G401 (cell line): ENCODE data around the gene TNF. TPM values are rescaled to one million over a fixed set of nuclear protein-coding genes. Genes with fewer than 3 reads are reported as not detected.

ENCODE experiments used
- DNase-seq: peaks from one replicate; pipeline ENCODE4 v3.0.0-alpha.2; 2015; ENCODE audit warnings: low spot score
- in situ Hi-C: cut with HindIII; loops from 2 replicates; pipeline ENCODE4 v1.10.0; 2016; ENCODE audit warnings: low sequenced_read_pairs, mixed read lengths
- total RNA-seq: library from RNA; depleted of rRNA; stranded (reverse); fragments of >200 nt; shearing (Covaris generic); gene quantifications from 2 replicates; pipeline ENCODE4 v1.2.3, GENCODE V29; 2014; rRNA removed

TNF gene
- total RNA-seq, 1 experiment from 2014 or later, result 0.14 TPM

GRCh38 chr6:31617010-31617409 is 41.6 kb downstream of the TNF start:
- in situ Hi-C loops, result no loop called here
- DNase-seq, result no peak

GRCh38 chr6:31619805-31620585 is 44.6 kb downstream of the TNF start:
- in situ Hi-C loops, result no loop called here
- DNase-seq, result peak; percentile 100

- in situ Hi-C loops, result no loop called here
- peak; percentile 65 for DNase-seq
Measured at GRCh38 chr6:31620586-31621319, 45.4 kb downstream of the TNF start, which contains the start of gene PRRC2A. PRRC2A (plus strand) TSS chr6:31620715; CDS start chr6:31622790, 2,075 bp downstream.

- in situ Hi-C loops, result no loop called here
- DNase-seq, result peak; percentile 26
Measured at GRCh38 chr6:31621320-31621939, 46.1 kb downstream of the TNF start.

GRCh38 chr6:31621991-31622390 is 46.6 kb downstream of the TNF start:
- in situ Hi-C loops, result no loop called here
- peak; percentile 23 for DNase-seq

- in situ Hi-C loops, result no loop called here
- DNase-seq, result no peak
Measured at GRCh38 chr6:31622684-31623091, 47.3 kb downstream of the TNF start.

GRCh38 chr6:31624070-31624469 is 48.7 kb downstream of the TNF start:
- in situ Hi-C loops, result no loop called here
- no peak for DNase-seq

GRCh38 chr6:31626952-31627351 is 51.6 kb downstream of the TNF start:
- in situ Hi-C loops, result no loop called here
- DNase-seq, result no peak

GRCh38 chr6:31627690-31628287 is 52.4 kb downstream of the TNF start:
- no peak for DNase-seq
- in situ Hi-C loops, result no loop called here

Other genes with a start within 250 kb of the TNF start
- 9.0 and 25.4 TPM in 2 replicates for gene HLA-B, start 218.4 kb upstream of the TNF start, total RNA-seq
- gene MICA, start 172.0 kb upstream of the TNF start, total RNA-seq, result 40.3 and 44.1 TPM in 2 replicates
- 15.0 and 18.3 TPM in 2 replicates for gene MICB, start 77.4 kb upstream of the TNF start, total RNA-seq
- gene MCCD1, start 46.6 kb upstream of the TNF start, total RNA-seq, result 2.1 TPM in 1 of 2 replicates, not detected in the other
- gene DDX39B, start 33.6 kb upstream of the TNF start, total RNA-seq, result 771 and 792 TPM in 2 replicates
- 3.8 and 4.9 TPM in 2 replicates for gene ATP6V1G2, start 29.0 kb upstream of the TNF start, total RNA-seq
- 19.8 and 24.9 TPM in 2 replicates for gene NFKBIL1, start 28.0 kb upstream of the TNF start, total RNA-seq
- gene LTA, start 3.3 kb upstream of the TNF start, total RNA-seq, result not detected in 2 replicates
- 0.51 TPM in 1 of 2 replicates, not detected in the other for gene LTB, start 6.9 kb downstream of the TNF start, total RNA-seq
- gene LST1, start 10.7 kb downstream of the TNF start, total RNA-seq, result not detected in 2 replicates
- not detected in 2 replicates for gene NCR3, start 17.4 kb downstream of the TNF start, total RNA-seq
- 36.6 and 57.5 TPM in 2 replicates for gene AIF1, start 39.7 kb downstream of the TNF start, total RNA-seq
- gene PRRC2A, start 45.1 kb downstream of the TNF start, total RNA-seq, result 62.1 and 62.4 TPM in 2 replicates
- gene BAG6, start 77.1 kb downstream of the TNF start, total RNA-seq, result 257 and 311 TPM in 2 replicates
- gene APOM, start 80.3 kb downstream of the TNF start, total RNA-seq, result 2.3 and 3.6 TPM in 2 replicates
- gene C6orf47, start 85.2 kb downstream of the TNF start, total RNA-seq, result 12.4 and 16.2 TPM in 2 replicates
- gene GPANK1, start 89.4 kb downstream of the TNF start, total RNA-seq, result 24.9 and 31.6 TPM in 2 replicates
- gene CSNK2B, start 90.5 kb downstream of the TNF start, total RNA-seq, result 105 and 107 TPM in 2 replicates
- 2.0 TPM in 1 of 2 replicates, not detected in the other for gene LY6G5B, start 94.4 kb downstream of the TNF start, total RNA-seq
- gene LY6G5C, start 105.5 kb downstream of the TNF start, total RNA-seq, result not detected in 2 replicates
- gene ABHD16A, start 127.8 kb downstream of the TNF start, total RNA-seq, result 43.9 and 47.3 TPM in 2 replicates
- gene LY6G6F, start 131.3 kb downstream of the TNF start, total RNA-seq, result 1.1 TPM in 1 of 2 replicates, not detected in the other
- not detected in 2 replicates for gene LY6G6D, start 139.8 kb downstream of the TNF start, total RNA-seq
- not detected in 2 replicates for gene LY6G6C, start 146.2 kb downstream of the TNF start, total RNA-seq
- gene MPIG6B, start 147.8 kb downstream of the TNF start, total RNA-seq, result not detected in 2 replicates
- 141 and 183 TPM in 2 replicates for gene DDAH2, start 153.7 kb downstream of the TNF start, total RNA-seq
- gene CLIC1, start 161.0 kb downstream of the TNF start, total RNA-seq, result 868 and 869 TPM in 2 replicates
- 3.2 and 7.1 TPM in 2 replicates for gene MSH5, start 164.4 kb downstream of the TNF start, total RNA-seq
- 13.0 and 15.4 TPM in 2 replicates for gene SAPCD1, start 187.1 kb downstream of the TNF start, total RNA-seq
- 0.78 and 1.7 TPM in 2 replicates for gene VWA7, start 201.8 kb downstream of the TNF start, total RNA-seq
- gene VARS1, start 220.2 kb downstream of the TNF start, total RNA-seq, result 133 and 152 TPM in 2 replicates
- 64.0 and 104 TPM in 2 replicates for gene LSM2, start 231.4 kb downstream of the TNF start, total RNA-seq
- gene HSPA1L, start 239.7 kb downstream of the TNF start, total RNA-seq, result 0.75 and 0.98 TPM in 2 replicates
- gene HSPA1A, start 240.0 kb downstream of the TNF start, total RNA-seq, result 0.25 TPM in 1 of 2 replicates, not detected in the other